HG02981 (cell line): Measurements from ENCODE around the gene LRRC72.
"Not testable (repeated sequence)": the region's sequence is repeated elsewhere in the genome, so short reads cannot be mapped to it uniquely, and the experiment has no call there.

Experiments used
- ATAC-seq: cut with Tn5 transposase; IDR thresholded peaks from one replicate; pipeline ENCODE4 v1.9.1; 2021; ENCODE audit warnings: mild to moderate bottlenecking, moderate library complexity; ENCODE audit not compliant: unreplicated experiment

The LRRC72 gene

DNA sequence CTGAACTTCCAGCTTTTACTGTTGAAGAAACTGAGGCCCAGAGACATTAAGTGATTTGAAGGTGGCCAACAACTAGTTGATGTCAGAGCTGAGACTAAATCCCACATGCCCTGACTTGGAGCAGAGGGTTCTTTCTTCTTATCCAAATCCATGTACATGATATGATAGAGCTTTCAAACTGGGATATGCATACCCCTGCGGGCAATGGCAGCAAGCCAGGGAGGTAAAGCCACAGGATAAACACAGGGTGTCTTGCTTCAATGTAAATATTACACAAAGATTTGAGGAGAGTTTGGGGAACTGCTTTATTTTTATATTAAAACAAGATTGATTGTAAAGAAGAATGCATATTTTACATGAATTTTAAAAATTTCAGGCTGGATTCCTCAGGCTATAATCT lies 2.3 kb upstream of the LRRC72 start:
- no peak for ATAC-seq

DNA sequence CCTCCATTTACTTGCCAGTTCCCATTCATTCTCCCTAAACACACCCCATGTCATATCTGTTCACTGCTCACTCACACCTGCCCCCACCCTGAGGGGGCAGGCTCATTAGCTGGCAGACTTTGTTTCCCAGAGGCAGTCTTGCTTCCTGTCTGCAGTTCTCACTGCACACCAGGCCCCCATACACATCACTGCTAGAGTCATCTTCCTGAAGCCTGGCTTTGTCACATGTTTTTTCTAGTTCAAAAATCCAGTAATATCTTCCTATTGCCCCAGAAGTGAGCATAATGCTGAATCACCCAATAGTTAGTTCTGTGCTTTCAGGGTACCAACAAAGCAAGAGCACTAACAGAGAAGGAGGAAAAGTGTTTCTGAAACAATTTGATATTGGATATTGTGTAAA lies 1.9 kb downstream of the LRRC72 start:
- no peak for ATAC-seq

DNA sequence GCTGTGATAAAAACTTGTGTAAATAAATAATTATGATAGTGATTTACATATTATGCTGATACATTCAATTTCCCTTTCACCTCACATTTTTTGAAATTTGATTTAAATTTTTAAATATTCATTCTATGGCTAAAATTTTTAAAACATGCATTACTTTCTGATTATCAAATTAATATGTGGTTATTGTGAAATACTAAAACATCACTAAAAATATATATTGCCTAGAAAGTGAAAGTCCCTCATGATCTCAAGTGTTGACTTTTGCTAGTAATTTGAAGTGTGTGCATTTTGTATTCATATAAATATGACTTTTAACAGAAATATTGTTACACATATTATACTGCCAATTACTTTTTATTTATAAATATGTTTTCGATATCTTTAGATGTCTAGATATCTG lies 3.1 kb downstream of the LRRC72 start:
- ATAC-seq = no peak

DNA sequence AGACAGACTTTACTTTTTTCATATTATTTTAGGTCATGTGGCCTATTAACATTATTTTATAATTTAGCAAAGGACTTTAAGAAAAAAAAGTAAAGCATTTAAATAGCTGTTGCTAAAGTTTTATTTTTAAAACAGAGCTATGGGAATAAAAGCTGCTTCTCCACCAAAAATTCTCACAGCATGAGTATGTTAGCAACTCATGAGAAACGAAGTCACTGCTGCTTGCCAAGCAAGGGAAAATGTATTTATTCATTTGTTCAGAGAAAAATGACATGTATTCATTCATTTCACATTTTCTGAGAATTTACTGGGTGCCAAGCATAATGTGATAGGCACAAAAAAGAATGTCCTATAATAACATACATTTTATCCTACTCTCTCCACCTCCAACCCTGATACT lies 5.1 kb downstream of the LRRC72 start:
- no peak for ATAC-seq

DNA sequence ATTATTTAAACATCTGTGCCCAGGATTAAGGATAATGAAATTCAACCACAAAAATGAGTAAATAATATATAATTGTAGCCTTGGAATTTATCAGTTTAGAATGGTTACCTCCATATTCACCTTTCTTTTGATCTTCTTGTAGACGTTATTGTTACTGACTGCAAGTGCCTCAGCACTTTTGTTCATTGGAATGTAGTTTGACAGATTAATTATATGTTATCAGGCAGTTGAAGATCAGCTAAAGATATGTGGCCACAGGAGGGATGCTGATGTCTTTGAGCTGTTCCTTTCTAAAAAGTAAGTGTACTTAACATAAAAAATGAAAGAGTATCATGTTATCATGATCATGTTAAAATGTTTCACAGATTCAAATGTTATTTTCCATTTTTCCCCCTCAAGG lies 5.6 kb downstream of the LRRC72 start:
- no peak for ATAC-seq

DNA sequence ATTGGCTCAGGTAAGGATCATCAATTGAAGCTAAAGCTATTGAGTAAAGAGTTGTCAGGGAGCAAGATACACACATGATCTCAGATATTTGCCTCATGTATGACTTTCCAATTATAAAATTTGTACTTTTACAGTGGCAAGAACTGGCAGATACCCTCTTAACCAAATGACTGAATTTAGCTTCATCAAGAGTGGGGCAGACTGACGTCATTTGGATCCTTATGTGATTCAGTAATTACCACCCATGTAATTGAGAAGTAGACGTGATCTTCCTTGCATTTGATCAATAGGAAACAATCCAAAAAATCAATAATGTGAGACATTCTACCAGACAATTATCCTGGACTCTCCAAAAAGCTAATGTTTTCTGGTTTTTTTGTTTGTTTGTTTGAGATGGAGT lies 8.9 kb downstream of the LRRC72 start:
- no peak for ATAC-seq

DNA sequence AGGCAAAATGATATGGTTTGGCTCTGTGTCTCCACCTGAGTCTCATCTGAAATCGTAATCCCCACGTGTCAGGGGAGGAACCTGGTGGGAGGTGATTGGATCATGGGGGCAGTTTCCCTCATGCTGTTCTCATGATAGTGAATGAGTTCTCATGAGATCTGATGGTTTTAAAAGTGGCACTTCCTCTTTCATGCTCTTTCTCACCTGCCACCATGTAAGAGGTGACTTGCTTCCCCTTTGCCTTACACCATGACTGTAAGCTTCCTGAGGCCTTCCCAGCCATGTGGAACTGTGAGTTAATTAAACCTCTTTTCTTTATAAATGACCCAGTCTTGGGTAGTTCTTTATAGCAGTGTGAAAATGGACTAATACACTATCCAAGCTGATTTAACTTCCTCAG lies 13.9 kb downstream of the LRRC72 start:
- ATAC-seq = not testable (repeated sequence)

DNA sequence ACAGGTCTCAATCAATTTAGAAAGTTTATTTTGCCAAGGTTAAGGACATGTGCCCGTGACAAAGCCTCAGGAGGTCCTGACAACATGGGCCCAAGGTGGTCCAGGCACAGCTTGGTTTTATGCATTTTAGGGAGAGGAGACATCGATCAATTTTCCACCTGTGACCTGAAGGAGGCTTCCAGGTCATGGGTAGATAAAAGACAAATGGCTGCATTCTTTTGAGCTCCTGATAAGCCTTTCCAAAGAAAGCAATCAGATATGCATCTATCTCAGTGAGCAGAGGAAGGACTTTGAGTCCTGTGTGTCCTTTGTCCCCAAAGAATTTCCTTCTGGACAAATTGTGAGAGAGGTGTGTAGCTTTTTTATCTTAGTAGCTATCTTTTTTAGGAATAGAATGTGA lies 15.8 kb downstream of the LRRC72 start:
- no peak for ATAC-seq

DNA sequence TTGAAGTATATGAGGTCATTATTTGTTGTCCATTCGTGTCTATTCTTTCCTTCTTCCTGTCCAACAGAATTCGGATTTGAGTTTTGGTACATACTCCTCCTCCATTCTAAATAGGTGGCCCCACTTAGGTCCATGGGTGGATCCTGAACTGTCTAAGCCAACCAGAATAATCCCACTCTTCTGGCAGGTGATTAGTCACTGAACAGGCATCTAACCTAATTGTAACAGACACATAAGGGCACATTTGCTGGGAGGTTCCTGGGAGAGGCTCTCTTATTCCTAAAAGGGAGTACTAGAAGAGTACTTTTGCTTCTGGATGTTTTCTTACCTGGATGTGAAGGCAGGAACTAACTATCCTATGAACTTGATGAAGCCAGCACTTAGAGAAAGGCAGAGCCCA lies 16.8 kb downstream of the LRRC72 start:
- ATAC-seq = no peak

DNA sequence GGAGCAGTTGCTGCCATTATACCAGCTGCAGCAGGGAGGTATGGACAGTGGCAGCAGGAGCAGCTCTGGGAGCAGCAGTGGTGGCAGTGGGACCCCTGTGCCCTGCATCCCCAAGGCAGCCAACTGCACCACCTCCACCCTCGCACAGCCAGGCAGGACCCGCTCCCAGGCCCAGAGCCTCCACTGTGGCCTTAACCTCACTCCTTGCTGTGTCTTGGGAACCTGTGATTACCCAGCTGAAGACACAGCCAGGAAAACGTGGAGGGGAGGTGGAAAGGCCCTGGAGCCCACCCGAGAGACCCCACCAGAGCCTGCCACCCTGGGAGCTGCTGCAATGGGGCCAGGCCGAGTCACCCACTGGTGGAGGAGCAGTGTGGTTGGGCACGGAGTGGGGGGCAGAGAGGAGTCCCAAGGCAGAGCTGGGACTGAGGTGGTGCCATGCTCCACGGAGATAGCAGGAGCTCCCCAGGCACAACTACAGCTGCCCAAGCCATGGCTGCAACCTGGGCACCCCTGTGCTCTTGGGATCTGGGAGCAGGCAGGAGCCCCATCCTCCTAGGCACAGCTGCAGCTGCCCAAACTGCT lies 20.4 kb downstream of the LRRC72 start:
- no peak for ATAC-seq

DNA sequence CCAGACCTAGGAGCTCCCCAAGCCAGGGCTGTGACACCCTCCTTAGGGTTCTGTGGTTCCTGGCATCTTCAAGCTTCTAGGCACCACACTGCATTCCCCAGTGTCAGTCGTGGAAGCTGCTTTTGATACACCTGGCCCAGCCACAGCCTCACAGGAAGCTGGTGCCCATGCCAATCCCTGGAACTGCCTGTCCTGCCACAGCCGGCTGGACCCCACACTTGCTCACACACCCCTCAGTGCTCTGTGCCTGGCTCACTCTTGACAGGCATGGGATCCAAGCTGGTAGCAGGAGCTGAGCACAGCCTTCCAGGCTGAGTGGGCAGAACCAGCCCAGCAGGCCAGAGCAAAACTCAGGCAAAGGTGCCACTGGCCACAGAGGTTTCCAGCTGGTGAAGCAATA lies 21.8 kb downstream of the LRRC72 start:
- no peak for ATAC-seq

DNA sequence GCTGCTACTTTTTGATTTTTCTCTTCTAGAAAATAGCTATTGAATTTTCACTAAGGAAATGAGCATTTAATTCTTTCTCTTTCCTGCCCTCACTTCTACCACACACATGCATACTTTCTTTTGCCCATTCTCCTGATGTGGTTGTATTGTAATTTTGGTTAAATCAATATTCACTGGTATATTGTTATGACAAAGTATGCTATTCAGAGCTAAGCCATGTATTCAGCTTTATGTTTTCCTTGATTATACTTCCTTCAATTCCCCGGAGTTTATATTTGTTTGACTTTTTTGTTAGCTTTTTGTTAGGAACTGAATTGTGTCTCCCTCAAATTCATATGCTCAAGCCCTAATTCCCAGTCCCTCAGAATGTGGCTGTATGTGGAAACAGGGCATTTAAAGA lies 24.0 kb downstream of the LRRC72 start:
- no peak for ATAC-seq

DNA sequence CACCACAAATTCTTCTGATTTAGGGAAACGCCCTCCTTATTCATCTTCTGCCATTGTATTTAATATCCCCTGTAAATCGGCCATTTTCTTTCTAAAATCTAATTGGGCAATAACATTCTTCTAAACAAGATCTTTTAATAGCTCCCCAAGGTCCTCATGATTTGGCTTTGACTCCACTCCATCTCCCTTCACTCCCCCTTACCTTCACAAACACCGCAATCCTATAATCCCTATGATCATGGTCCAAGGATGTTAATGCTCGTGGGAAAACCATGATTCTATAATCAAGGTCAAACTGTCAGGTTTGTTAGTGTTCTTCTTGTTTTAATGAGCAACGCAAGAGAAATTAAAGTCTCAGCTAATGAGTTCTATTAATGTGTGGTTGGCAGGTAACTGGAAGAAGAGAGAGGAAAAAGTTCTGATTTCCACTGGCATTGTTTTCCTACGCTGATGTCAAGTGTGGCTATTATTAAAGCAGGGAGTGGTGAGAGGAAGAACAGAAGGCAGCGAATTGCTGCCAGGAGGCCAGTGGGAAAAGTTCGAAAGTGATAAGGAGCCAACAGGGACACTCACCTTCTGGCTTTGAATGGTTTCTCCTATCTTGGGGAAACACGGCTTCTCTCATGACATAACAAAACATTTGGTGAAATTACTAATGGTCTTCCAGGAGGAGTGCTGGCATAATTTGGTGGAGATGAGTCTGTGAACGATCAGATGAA lies 28.1 kb downstream of the LRRC72 start:
- no peak for ATAC-seq

DNA sequence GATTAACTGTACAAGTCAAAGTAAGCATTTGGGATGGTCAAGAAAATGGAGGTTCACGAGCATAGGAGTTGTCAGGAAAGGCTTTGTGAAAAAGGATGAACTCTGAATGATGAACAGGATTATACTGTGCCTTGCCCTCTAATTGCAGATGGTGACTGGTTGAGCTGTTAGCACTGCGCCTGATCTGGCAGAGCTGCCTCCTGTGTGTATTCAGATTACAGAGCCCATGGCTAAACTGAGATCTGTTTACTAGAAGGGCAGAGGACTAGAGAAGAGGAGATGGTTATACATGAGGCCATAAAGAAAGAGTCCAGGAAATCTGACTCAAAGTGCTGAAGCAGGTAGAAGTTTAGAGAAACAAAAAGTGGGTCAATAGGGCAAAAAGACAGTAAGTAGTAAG lies 29.7 kb downstream of the LRRC72 start:
- no peak for ATAC-seq

DNA sequence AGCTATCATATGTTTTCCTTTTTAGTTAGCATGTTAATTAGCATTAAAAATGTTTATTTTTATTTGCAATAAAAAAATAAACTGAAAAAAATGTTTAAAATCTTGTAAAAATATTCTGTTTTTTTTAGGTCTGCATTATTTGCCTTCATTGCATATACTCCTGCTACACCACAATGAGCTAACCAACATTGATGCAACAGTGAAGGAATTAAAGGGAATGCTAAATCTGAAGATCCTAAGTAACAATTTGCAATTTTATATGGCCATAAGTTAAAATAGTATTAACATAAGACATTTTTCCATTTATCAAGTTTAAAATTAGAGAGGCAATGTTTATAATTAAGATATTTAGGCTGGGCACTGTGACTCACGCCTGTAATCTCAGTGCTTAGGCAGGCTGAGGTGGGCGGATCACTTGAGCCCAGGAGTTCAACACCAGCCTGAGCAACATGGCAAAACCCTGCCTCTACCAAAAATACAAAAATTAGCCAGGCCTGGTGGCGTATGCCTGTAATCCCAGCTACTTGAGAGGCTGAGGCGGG lies 32.2 kb downstream of the LRRC72 start:
- ATAC-seq = no peak

DNA sequence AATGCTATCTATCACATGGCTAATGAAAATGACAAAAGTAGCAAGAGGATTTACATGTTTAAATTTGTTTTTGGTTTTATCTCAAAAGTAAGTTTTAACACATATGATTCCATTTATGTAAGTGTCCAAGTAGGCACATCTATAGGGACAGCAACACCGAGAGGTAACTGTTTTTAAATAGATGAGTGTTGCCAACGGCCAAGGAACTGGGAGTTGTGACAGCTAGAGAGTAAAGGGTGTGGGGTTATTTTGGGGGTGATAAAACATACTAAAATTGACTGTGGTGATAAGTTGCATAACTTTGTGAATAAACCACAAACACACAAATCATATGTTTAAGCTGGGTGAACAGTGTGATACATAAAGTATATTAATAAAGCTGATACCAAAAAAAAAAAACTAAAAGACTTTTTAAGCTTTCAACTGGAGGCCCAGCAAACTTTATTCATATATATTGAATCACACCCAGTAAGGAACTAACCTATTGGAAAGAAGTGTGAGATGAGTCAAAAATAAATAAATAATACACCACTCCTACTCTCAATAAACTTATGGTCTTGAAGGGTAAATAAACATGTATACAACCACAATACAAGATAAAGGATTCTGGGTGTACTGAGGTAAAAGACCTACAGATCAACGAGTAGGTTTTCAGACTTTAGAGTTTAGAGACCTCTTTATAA lies 33.0 kb downstream of the LRRC72 start:
- no peak for ATAC-seq

DNA sequence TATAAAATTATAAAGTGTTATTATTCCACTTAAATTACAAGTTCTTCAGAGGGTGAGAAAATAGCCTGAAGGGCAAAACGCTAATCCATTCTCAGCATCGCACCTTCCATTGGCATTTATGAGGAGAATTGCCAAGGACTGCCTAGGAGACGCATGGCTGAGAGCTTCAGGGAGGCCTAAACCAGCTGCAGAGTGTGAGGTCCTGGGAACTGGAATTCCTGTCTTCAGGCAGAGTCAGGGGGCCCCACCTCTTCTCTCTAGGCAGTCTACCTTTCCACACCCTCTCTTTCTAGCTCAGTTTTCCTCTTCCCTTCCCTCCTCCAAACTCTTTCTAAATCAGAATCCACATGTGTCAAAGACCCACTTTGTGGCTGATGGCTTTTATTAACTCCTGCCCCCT lies 35.3 kb downstream of the LRRC72 start:
- ATAC-seq = no peak

DNA sequence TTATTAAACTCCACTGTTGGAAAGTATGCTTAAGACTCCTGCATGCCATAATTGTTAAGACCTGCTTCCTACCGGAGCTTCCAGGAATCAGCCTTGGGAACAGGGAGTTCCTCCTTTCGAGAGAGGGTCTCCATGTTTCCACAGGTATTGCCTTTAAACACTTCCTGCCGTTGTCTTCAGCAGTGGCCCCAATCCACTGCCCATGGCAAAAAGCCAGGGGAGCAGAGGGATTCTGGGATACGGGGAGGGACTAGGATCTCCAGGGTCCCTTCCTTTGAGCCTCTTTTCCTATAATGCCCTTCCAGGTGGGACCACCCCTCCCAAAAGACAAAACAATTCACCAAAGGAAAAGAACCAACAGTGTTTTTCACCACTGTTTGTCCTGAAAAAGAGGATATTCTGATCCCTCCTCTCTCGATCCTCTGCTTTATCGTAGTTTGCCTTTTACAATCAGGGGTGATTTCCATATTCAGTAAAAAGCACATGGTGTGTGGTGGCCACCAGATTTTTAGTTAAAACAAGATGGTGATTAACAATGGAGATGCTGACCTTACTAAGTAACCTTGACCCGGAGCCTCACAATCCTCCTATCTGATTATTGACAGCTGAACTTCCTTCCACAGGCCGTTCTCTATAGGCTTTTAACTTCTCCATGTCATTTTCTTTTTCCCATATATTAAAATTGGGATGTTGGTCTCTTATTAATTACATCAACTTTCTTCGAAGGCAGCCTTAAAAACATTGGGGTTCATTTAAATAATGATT lies 36.0 kb downstream of the LRRC72 start:
- no peak for ATAC-seq

DNA sequence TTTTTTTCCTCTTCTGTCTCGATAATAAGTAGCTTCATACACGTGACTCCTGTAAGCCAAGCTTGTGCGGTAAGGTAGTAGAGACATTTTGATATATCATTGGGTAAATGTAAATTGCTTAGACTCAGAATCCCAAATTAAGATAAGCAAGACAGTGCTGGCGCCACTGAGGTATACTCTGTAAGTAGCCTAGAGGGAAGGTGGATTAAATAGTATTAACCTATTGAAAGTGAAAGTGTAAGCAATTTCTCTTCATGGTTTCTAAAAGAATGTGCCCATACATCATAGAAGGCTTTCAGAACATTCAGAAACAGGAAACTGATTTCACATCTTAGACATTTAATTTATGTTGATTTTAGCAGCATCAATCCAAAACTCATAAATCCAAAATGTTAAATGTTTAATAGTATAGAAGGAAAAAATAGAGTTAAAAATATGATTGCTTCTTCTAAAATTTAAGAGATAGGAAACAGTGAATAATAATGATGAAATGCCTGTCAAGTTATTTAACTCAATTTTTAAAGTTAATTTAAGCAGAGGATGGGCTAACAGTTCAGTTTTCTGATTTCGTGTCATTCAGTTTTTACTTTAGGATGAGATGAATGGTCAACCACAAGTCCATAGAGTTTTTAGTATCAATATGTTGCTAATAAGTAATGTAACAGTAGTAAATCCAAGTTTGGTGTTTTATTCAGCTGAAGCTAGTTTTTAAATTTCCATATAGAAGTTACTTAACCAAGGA lies 36.8 kb downstream of the LRRC72 start:
- ATAC-seq = peak; percentile 83

DNA sequence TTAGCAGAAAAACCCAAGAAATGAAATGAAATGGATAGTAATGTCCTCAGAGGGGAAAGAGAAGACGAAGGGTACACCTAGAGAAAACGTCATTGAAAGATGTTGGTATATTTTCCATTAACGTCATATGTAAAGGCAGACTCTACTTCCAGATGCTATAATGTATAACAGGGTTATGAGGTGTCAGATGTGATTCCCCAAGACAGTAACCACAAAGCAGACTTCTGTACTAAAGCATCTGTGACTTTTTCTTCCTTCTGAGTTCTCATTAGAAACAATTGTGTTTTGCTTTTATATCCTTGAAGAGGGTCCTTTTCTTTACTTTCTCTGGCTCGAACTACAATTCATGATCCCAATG lies 37.4 kb downstream of the LRRC72 start:
- peak; percentile 36 for ATAC-seq

DNA sequence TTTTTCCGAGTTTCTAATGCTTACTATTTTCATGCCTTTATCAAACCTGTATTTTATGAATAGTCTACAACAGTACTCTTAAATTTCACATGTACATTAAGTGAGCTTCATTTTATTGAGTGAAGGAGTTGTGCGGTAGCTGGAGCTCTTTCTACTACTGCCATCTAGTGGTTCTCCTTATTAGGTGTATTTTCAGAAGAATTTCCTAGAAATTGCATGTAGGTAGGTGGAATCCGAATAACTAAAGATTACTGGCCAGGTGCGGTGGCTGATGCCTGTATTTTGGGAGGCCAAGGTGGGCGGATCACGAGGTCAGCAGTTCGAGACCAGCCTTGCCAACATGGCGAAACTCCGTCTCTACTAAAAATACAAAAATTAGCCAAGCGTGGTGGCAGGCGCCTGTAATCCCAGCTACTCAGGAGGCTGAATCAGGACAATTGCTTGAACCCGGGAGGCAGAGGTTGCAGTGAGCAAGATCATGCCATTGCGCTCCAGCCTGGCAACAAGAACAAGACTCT lies 38.3 kb downstream of the LRRC72 start:
- peak; percentile 42 for ATAC-seq
